Stimulated activated CD4-positive, alpha-beta T cell treated with anti-CD3 and anti-CD28 coated beads, TNF-alpha, amount 100 ng/mL, for 1 hour (primary cell): ENCODE results near the gene ALOXE3.

Experiments
- DNase-seq, 3 donors: peaks; one replicate each; pipeline ENCODE4 v3.0.0-alpha.2; 2020; ENCODE audit warnings: low read depth in 3 of 3, low spot score in 1 of 3

Gene ALOXE3

DNA sequence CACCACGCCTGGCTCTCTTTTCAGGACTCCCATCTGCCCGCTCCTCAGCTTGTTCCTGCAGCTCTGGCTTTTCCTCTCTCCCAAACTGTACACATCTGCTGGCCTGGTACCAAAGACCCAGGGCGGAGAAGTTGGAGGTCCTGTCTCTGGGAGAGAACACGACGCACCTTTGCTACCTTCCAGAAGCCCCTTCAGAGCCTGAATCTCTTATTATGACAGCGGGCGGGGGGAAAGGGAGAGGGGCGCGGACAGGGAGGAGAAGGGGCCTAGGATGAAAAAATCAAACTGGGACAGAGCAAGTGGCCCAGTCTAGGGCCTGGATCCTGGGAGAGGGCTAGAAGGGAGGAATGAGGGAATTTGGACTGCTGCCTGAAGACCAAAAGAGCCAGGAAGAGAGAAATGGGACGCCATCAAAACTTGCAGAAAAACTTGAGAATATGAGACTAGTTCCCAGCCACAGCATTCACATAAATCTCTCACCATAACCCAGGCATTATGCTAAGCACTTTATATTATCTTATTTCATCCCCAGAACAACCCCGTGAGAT is 36.4 kb upstream of the ALOXE3 start:
- no peak for DNase-seq

DNA sequence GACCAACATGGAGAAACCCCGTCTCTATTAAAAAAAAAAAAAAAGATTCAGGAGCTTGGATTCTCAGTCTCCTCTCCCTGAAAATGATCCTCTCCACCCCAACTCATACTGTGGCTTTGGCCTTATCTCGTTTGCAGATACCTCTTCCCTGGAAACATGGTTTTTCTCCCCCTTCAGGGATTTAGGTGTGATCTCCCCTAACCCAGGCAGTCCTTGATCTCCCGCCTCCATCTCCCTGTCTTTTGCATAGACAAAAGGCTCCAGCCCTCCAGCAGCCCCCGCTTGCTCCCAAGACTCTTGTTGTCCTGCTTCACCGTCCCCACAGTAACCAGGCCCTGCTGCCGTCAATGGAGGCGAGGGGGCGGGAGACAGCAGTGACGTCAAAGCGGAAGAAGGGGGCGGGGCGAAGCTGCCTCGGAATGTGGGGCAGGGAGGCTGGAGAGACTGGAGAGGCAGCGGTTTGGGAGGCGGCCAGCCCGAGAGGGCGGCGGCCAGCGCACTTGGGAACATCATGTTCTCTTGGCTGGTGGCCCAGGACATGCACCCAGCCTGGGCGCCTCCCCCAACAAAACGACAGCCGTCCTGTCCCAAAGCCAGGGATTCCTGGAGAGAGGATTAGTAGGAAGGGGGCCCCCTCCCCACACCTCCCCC is 35.8 kb upstream of the ALOXE3 start:
- DNase-seq = peak; percentile 69 to 76 (median 71)

DNA sequence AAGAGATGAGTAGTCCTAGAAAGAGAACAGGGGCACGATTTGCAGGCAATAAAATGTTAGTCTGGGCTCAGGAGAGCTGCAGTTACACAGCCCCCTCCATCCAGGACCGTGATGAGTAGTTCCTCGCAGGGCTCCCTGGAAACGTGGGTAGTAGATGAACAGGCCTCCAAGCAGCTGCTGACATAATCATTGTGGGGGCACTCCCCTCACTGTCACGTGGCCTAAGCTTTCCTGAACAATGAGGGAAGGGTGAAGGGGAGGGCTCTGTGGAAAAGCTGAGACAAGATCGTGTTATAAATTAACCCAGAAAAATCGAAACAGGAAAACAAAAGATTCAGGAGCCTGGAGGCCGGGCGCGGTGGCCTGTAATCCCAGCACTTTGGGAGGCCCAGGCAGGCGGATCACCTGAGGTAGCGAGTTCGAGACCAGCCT is 35.2 kb upstream of the ALOXE3 start:
- DNase-seq = peak in 1 of 3 donors; percentile 33

DNA sequence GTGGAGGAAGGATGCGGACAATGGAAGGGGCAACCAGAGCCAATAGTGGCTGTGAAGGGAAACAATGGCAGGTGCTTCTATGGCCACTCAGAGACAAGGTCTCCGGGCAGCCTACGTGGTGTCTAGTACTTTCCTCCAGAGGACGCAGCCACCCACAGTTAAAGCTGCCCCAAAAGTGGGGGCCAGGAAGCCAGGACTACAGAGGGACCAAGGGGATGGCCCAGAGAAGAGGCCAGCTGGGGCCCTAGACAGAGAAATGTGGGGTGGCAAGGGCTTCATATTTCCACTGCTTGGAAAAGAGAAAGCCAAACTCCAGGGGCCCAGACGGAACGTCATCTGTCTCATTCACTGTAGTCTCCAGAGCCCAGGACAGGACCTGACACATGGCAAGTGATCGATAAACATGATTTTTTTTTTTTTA is 34.7 kb upstream of the ALOXE3 start:
- no peak for DNase-seq

DNA sequence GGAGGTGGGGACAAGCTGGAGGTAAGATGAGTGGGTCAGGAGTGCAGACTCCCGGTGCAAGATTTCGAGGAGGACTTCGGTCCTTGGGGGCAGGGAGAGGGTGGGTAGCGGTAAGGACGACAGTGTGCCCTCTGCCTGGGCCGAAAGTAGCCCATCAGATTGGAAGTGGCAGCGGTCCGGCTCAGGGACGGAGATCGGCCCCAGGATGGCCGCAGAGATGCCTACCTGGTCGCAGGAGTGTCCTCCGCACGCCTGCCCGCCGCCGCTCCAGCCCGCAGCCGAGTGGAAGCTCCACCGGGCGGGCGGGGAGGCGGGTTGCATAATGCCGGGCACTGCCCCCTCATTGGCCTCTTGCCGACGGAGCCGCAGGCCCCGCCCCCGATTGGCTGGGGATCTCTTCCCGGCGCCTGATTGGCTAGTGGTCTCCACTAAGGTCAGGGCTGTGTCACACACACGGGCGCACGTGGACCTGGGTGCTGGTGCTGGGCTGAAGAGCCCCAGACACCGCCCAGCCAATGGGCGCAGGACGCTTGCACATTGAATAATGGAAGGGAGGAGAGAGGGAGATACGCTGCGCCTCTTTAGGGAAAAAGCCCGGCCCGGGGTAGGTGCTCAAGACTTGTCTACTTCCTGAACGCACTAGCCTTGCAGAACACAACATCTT is 33.9 kb upstream of the ALOXE3 start, which contains the start of gene PER1:
PER1 (minus strand) TSS at position 293 of the 664 bp plus-strand sequence. CDS start 1,698 bp downstream, outside the sequence.
- peak; percentile 64 to 76 (median 69) for DNase-seq

DNA sequence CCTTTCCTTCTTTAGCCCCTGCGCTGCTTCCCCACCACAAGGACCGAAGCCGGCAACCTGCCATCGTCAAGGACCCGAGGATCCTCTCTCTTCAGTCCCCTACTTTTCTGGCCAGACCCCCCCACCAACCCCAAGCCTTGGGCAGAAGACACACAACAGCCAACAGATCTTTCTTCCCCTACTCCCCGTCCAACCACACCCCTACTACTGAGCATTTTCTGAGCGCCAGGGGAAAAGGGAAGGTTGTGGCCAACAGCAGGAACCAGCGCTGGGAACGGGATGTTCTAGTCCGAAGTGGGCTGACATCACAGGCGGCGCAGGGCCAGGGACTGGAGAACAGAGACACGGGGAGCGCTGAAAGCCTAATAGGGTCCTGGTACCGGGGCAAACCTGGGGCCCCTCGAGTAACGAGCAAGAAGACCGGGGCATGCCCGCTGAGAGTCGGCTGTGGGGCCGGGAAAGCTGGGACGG is 33.4 kb upstream of the ALOXE3 start:
- DNase-seq = no peak

DNA sequence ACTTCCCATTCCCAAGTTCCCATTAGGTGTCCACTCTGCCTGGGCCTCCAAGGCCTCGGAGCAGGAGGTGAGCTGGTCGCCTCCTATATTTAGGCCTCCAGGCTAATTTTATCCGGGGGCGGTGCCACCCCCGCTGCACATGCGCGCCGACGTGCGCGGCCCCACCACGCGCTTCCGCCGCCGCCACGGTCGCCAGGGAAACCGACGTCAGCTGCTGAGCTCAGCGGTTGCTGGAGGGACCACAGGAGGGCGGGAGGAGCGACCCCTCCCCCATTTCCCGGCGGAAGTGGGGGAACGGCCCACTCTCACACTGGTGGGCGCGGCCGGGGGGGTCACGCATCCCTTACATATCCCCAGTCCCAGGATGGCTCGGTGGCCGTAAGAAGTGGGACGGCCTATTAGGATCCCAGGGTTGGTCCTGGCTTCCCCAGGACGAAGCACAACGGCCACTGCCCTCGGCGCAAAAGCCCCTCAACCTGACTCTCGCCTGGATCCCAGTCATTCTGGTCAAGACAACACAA is 32.9 kb upstream of the ALOXE3 start:
- DNase-seq = peak; percentile 57 to 83 (median 75)

DNA sequence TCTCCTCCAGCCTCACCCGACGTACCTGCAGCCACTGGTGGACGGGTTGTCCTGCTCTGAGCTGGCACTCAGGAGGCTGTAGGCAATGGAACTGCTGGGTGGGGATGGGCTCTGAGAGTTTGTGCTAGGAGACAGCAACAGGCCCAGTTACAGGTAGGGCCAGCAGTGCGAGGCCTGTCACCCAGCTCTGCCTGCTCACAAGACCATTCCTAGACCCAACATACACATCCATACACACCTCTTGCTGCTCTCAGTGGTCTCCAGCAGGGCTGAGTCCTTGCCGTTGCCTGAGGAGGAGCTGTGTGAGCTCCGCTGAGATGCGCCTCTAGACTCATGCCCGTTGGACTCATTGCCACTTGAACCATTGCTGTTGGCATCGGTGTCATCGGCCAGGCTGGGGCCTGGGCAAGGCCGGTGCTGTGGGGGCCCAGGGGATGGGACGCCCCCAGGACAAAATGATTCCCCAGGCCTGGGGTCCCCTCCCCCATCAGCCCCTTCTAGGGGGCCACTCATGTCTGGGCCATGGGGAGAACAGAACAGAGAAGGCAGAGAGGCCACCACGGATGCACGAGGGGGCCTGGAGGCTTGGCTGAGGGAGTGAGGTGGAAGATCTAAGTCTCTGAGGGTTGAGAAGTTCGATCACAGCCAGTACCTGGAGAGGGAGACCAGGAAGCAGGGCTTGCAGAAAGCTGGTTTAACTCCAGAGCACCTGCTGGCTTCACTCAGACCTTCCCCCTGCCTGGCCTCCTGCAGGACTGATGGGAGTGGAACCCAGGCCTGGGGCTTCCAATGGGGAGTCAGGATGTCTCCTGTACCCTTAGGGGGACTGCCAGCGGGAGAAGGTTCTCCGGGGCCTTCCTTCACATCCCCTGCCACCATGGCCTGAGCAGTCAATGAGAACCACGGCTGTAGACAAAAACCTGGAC is 32.1 kb upstream of the ALOXE3 start:
- DNase-seq = no peak

DNA sequence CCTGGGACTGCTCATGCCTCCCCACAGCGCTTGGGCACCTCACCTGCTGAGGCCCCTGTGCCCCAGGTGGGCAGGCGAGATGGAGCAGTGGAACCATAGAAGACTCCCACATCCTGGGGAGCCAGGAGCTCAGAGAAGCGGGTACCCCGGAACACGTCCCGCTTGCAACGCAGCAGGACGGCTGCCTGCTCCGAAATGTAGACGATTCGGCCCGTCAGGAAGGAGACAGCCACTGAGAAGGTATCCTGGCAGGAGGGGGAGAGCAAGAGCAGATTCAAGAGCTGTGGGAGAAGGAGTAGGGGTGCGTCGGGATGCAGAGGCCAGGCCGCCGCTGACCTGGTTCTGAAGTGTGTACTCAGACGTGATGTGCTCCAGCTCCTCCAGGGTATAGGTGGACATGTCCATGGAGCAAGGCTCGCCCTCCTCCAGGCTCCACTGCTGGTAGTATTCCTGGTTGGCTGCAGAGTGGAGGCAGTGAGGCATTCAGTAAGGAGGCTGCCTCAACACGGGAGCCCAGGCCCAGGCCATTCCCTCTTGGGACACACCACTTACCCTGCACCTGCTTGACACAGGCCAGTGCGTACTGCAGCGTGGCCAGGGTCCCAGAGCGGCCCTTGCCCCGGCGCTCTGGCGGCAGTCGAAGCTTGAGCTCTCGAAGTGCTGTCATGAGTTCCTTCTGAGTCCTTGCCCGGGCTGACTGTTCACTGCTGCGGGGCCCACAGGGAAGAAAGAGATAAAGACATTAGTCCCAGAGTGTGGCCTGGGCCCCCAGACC is 31.3 kb upstream of the ALOXE3 start:
- no peak for DNase-seq

DNA sequence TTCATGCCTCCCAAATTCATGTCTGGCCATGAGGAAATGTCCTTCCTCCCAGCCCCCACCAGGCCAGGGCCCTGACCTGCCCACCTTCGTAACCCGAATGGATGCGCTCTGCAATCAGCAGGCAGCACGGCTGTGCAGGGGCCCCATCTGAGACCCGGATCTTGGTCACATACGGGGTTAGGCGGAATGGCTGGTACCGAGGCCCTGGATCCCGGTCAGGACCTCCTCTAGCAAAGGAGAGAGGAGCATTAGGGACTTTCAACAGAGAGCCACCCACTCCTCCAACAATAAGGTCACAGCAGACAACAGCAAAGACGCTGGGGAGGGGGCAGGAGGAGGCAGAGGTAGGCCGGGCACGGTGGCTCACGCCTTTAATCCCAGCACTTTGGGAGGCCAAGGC is 30.2 kb upstream of the ALOXE3 start:
- DNase-seq = no peak

DNA sequence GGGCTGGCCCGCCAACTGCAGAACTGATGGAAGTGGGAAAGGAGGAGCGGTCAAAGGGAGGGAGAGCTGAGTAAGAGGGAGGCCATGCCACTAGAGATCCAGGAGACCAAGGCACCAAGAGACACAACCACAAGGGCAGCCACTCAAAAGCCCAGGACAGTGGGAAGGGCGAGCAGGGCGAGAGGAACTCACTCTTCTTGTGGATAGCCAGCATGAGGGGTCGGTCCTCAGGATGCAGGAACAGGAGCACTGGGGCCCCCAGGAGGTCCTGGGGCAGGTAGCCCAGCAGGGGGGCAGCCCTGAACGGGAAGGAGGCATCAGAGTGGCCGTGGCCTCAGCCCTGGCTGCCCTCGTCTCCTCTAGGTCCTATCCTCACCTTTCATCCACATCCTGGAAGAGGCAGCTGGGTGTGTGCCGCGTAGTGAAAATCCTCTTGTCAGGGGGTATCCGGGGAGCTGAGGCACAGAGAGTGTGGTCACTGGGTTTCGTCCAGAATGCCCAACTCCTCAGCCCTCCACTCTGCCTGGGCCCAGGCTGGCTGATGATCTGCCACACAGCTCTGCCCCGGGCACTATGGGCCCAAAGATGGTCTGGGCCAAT is 29.6 kb upstream of the ALOXE3 start:
- no peak for DNase-seq

DNA sequence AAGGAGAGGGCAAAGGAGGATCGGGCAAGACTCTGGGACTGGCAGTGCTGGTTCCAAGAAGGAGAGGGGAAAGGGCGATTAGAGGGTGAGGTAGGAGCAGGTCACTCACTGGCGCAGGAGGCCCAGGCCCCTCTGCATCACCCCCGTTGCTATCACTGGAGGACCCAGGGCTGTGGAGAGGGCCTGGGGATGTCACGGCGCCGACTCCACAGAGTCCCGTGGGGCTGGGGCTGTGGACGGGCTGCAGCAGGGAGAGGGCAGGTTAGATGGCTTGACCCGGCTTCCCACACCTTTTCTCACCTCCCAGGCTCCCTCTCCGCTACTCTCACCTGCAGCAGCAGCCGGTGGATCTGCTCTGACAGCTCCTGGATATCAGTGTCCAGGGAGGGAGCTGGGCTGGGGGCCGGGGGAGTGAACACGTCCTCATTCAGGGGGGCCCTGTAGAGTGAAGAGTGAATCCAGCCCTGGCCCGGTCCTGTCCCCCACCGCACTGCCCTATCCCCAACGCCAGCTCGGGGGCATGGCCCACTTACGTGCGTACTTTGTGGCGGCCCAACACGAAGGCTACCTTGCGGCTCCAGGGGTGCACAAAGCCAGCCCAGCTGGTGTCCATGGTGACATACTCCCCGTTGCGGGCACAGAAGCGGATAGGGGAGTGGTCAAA is 29.0 kb upstream of the ALOXE3 start:
- DNase-seq = no peak

DNA sequence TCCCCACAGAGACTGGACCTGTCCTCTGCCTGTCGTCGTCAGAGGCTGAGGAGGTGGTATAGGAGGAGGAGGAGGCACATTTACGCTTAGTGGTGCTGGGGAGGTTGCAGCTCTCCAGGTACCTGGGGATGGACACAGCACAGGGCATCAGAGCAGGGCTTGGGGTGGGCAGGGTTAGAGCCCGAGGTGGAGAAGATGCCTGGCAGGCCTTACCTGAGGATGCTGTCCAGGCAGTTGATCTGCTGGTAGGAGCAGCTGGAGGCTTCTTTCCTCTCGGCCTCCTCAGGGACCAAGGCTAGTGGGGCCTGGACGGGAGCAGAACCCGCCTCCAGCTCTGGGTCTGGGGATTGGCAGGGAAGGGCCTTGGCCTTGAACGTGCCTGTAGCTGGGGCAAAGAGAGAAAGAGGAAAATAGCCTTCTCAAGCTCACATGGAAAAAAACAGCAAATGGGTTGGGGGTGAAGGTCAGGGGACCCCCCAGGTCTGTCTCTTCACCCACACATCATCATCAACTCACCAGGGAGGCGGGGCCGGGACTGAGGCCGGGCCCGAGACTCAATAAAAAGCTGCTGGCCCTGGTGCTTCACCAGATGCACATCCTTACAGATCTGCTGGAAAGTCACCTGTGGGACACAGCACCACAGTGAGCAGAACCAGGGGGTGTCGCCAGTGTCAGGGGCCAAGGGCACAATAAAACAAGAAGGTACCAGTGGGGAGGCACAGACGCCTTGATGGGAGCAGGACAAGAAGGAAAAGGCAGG is 28.2 kb upstream of the ALOXE3 start:
- no peak for DNase-seq

DNA sequence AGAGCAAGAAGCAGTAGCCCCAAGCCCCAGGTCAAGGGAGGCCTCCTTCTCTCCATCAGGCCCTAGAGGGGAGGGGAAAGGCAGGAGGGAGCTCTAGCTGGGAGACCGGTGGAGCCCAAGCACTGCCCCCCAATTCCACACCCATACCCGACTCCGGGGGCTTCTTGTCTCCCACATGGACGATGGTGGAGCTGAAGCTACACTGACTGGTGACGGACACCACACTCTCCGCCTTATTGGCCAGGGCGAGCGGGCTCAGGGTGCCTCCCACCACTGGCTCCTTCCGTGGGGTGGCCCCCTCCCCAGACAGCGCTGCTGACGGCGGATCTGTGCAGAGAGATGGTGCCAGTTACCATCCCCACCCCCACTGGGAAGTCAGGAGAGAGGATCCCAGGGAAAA is 27.5 kb upstream of the ALOXE3 start:
- DNase-seq = no peak

DNA sequence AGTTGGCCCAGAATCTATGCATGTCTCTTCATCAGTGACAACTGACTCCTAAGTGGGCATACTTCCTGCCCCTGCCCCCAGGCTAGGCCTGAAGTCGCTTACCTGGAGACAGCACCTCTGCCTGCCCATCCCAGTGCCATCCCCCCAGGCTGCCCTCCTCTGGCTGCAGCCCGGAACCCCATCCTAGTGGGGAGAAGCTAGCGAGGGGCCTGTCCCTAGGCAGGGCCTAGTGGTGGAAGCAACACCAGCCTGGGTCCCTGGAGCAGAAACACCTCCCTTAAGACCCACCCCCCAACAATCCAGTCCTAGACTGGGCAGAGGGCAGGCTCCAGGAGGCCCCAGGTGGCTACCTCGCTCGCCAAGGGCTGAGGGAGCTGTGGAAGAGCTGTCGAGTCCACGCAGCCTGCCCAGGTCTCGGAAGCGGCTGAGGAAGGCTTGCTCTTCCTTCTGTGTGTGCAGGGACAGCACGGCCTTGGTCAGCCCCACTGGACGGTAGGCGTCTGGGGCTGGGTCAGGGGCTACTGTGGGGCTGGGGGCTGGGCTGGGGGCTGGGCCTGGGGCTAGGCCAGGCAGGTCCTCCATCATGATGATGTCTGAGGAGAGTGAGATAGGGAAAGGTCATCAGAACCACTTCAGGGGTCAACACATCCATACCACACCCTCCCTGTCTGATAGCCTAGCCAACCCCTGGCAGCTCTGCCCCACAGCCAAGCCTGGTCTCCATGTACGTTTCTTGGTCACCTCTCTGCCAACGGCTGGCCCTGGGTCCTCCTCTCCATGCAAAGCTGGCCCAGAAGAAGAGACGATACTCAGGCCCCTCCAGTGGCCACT is 26.3 kb upstream of the ALOXE3 start:
- DNase-seq = no peak

DNA sequence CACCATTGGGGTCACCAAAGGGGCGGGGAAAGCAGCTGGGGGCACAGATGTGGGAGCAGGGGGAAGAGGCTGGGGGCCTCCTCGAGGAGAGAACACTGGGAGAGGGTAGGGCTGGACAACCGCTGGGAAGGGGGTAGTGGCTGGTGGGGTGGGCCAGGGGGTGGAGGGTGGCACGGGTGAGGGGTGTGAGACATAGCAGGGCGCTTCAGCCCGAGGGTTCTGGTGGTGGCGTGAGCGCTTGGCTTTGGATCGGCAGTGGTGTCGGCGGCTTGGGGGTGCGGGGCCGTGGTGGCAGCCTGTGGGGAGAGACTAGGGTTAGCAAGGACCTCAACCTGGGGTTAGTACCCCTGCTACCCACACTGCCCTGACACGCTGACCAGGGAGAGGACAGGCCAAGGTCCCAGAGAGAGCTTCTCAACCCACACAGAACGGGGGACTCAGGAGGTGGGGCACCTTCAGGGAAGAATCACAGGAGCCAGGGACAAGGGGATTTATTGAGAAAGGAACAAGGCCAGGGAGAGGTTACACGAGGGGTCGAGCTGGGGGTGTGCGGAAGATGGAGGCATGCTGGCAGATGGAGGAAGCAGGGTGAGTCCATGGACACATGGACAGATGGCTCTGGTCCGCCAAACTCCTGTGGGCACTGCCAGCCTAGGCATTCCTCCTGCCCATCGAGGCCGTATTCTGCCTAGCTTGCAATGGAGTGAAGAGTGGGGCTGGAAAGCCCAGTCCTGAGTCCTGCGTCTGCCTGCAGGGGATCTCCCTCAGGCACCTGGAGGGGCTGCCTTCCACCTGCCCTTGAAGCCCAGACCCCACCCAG is 25.5 kb upstream of the ALOXE3 start:
- no peak for DNase-seq
